Adipocyte (in vitro differentiated cells): ENCODE data around the gene RINL.
"Not testable (repeated sequence)": the region's sequence is repeated elsewhere in the genome, so short reads cannot be mapped to it uniquely, and the experiment has no call there.

Source experiments
- DNase-seq: peaks from one replicate; pipeline ENCODE4 v3.0.0-alpha.2; 2015; ENCODE audit warnings: low read depth
- H3K27me3 ChIP-seq: replicated peaks from 2 replicates; pipeline ENCODE4 v1.7.0; 2013; ENCODE audit warnings: mild to moderate bottlenecking, low read length, moderate library complexity; ENCODE audit not compliant: control insufficient read depth, insufficient read depth
- H3K36me3 ChIP-seq: 2 replicates; pipeline ENCODE4 v1.7.0; 2013; ENCODE audit warnings: low read length, mild to moderate bottlenecking, moderate library complexity; ENCODE audit not compliant: control insufficient read depth, insufficient read depth, severe bottlenecking
- H3K4me1 ChIP-seq: 2 replicates; pipeline ENCODE4 v1.7.0; 2013; ENCODE audit warnings: mild to moderate bottlenecking, low read length, moderate library complexity; ENCODE audit not compliant: control insufficient read depth, insufficient read depth
- H3K4me3 ChIP-seq: 2 replicates; pipeline ENCODE4 v1.7.0; 2013; ENCODE audit warnings: mild to moderate bottlenecking, low read length, moderate library complexity
- H3K9ac ChIP-seq: 2 replicates; pipeline ENCODE4 v1.7.0; 2013; ENCODE audit warnings: mild to moderate bottlenecking, low read length, moderate library complexity
- H3K9me3 ChIP-seq: 2 replicates; pipeline ENCODE4 v1.7.0; 2013; ENCODE audit warnings: mild to moderate bottlenecking, low read length, moderate library complexity; ENCODE audit not compliant: control insufficient read depth

The RINL gene

DNA sequence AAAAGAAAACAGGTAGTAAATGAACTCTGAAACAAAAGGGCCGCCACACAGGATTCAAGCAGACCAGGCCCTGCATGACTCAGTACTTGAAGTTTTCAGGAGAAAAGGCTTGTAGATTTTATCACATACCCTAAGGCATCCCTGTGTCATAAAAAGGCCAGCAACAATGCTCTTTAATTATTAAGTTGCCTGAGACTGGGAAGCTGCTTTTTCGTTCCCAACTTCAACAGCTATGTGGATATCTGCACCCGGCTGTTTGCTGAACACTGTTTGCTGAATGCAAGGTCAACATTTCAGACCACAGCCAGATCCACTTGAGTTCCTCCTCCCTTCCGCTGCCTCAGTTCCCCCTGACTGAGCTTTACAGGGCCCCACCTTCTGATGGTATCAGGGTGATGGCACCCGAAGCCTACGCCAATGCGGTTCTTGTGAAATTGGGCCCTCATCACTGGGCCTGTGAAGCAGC is 40.4 kb downstream of the RINL start:
- peak; percentile 21 for DNase-seq
- Histone ChIP-seq H3K4me3 (no peak overlapping the region), H3K9me3 (no peaks in the 10 kb centered on the region), H3K9ac (peak overlapping the region; percentile 1), H3K4me1 (peaks cover 10% of the 10 kb centered on the region), H3K36me3 (peaks cover 72% of the 10 kb centered on the region), H3K27me3 (no peaks in the 10 kb centered on the region)

DNA sequence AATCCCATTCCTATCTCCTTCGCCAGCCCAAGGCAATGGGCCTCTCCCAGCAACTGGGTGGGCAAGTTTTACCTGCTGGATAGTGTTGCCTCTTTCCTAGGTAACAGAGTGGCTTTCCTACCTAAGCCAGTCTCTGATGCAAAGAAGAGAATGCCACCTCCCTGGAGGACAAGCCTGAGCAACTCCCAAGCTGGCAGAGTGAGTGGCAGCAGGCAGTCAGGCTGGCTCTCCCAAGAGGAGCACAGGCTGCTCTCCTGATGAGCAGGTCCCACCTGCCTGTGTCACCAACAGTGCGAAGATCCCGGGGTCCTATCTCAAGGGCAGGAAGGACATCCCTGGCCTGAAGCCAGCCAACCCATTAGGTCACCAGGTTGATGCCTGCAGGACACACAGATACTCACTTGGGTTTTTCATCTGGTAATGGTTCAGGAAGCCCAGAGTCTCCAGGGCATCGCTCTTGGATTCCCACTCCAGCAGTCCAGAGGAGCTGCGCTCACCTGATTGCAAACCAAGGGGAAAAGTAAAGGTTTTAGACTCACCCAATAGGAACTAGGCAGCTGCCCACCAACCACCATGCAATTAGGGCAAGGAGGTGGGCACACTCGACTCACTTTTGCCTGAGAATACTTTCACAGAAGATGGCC is 41.0 kb downstream of the RINL start:
- no peak for DNase-seq
- Histone ChIP-seq H3K9me3 (no peaks in the 10 kb centered on the region), H3K9ac (no peak overlapping the region), H3K36me3 (peaks cover 66% of the 10 kb centered on the region), H3K4me3 (no peak overlapping the region), H3K4me1 (peaks cover 16% of the 10 kb centered on the region), H3K27me3 (no peaks in the 10 kb centered on the region)

DNA sequence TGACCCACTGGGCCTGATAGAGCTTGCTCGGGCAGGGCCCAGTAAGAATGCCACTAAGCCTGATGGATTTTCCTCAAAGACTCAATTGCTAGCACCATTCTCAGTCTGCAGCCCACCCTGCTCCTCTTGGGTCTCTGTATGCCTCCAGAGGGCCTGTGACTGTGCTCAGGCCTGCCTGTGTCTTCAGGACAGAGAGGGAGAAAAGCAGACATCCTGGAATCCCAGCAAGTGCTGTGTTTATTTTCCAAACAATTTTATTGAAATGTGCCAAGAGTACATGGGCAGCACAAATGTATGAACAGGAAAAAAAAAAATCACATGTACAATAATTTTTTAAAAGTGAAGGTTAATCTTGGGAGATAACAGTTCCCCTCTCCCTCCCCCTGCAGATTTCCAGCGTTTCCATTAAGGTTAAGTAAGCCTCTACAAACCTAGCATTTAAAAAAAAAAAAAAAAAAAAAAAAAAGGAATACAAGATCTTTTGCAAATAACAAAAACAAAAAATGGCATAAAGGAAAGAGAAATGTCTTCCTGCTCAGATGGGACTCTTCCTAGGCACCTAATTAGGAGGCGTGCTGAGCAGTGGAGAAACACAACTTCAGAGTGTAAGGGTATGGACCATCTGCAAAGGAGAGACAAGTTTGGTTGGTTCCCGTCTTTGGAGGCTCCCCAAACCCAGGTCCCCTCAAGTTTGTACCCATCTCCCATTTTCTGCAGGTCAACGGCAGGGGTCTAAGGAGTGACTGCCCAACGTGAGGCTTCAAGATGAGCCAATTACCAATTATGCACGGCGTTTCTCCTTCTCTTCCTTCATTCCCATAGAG is 41.7 kb downstream of the RINL start:
- H3K4me1 ChIP-seq, result peaks cover 19% of the 10 kb centered on the region
- no peak for DNase-seq
- no peak overlapping the region for H3K4me3 ChIP-seq
- no peaks in the 10 kb centered on the region for H3K9me3 ChIP-seq
- H3K36me3 ChIP-seq, result peaks cover 59% of the 10 kb centered on the region
- H3K27me3 ChIP-seq, result no peaks in the 10 kb centered on the region
- H3K9ac ChIP-seq, result no peak overlapping the region

DNA sequence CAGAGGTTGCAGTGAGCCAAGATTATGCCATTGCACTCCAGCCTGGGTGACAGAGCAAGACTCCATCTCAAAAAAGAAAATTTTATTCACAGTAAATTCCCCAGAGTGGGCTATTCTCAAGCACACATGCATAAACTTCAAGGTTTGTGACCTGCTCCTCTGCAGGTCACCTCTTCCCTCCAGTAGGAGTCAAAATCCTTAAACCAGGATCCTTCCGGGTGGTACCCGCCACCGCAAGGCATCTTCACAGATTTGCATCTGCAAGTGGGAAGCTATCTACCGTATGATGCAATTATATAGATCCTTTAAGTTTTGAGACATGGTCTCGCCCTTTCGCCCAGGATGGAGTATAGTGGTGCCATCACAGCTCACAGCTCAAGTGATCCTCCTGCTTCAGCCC is 43.5 kb downstream of the RINL start:
- Histone ChIP-seq H3K9me3 (no peaks in the 10 kb centered on the region), H3K4me3 (no peak overlapping the region), H3K36me3 (peaks cover 43% of the 10 kb centered on the region), H3K27me3 (no peaks in the 10 kb centered on the region), H3K9ac (no peak overlapping the region), H3K4me1 (peaks cover 37% of the 10 kb centered on the region)
- DNase-seq, result no peak

DNA sequence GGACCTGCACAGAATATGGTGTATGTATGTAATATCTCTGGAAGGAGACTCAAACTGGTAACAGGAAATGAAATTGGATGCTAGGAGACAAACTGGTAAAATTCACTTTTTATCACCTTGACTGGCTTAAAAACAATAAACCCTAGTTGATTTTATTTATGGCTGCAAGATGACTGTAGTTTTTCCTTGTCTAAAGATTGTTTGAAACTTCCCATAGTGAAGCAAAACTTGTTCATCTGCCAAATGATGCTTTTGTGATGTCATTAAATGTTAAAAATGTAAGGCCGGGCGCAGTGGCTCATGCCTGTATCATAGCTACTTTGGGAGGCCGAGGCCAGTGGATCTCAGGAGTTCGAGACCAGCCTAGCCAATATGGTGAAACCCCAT is 44.0 kb downstream of the RINL start:
- peaks cover 38% of the 10 kb centered on the region for H3K36me3 ChIP-seq
- no peak for DNase-seq

DNA sequence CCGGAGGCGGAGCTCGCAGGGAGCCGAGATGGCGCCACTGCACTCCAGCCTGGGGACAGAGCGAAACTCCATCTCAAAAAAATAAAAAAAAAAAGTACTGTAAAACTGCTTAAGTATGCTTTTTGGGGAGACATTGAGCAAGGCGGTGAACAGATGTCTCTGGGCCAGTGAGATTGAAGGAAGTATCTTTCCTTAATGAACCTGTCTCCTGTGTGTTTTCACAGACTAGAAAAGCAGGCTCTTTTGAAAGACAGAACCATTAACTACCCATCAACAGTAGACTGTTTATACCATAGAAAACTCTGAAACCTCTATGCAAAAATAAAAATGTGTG is 45.0 kb downstream of the RINL start:
- no peaks in the 10 kb centered on the region for H3K9me3 ChIP-seq

More for the DNA sequence above, 44.0 kb downstream of the RINL start:
- H3K9me3 ChIP-seq, result no peaks in the 10 kb centered on the region
- H3K4me3 ChIP-seq, result no peak overlapping the region
- peaks cover 42% of the 10 kb centered on the region for H3K4me1 ChIP-seq
- no peak overlapping the region for H3K9ac ChIP-seq
- no peaks in the 10 kb centered on the region for H3K27me3 ChIP-seq

DNA sequence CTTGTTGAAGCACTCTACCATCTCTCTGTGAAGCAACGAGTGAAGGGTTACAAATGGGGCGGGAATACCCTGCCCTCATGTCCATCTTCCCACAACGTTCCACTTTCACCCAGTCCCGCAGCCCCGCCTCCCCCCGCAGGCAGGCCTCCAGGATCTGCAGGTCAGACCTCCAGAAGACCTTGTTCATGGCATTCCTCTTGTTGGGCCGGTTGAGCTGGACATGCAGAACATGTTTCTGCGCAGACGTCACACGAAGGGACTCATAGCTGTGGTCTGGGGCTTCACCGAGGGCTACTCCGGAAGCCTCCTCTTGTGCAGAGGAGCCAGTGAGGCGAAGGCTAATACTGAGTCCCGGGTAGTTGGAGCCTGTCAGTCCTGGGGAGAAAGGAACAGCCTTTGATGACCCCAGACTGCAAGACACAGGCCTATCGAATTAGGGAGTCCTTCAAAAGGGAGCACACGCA is 46.9 kb downstream of the RINL start:
- Histone ChIP-seq H3K36me3 (peaks cover 23% of the 10 kb centered on the region), H3K9ac (peak overlapping the region; percentile 96), H3K27me3 (no peaks in the 10 kb centered on the region), H3K4me1 (peaks cover 45% of the 10 kb centered on the region), H3K4me3 (peak overlapping the region; percentile 87), H3K9me3 (no peaks in the 10 kb centered on the region)
- DNase-seq, result peak; percentile 92

More for the DNA sequence above, 45.0 kb downstream of the RINL start:
- Histone ChIP-seq H3K4me1 (peaks cover 45% of the 10 kb centered on the region), H3K27me3 (no peaks in the 10 kb centered on the region), H3K36me3 (peaks cover 31% of the 10 kb centered on the region), H3K4me3 (no peak overlapping the region), H3K9ac (no peak overlapping the region)
- no peak for DNase-seq

DNA sequence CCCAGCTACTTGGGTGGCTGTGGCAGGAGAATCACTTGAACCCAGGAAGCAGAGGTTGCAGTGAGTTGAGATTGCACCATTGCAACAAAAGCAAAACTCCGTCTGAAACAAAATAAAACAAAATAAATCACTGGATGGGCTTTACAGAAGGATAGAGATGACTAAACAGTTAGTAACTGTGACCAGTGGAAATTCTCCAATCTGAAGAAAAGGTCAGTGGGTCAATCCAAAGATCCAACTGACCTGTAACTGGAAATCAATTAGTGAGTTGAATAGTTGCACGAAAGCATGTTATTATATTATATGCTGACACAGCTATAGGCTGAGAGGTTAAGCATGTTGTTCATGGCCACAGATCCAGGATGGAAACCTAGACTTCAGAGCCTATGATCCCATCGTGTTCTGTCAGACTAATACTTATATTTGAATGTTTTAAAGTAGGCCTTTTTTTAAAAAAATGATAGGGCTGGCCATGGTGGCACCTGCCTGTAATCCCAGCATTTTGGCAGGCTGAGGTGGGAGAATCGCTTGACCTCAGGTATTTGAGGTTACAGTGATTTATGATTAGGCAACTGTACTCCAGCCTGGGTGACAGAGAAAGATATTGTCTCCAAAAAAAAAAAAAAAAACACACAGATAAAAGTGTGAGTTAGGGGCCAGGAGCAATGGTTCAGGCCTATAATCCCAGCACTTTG is 47.9 kb downstream of the RINL start:
- peaks cover 18% of the 10 kb centered on the region for H3K36me3 ChIP-seq

DNA sequence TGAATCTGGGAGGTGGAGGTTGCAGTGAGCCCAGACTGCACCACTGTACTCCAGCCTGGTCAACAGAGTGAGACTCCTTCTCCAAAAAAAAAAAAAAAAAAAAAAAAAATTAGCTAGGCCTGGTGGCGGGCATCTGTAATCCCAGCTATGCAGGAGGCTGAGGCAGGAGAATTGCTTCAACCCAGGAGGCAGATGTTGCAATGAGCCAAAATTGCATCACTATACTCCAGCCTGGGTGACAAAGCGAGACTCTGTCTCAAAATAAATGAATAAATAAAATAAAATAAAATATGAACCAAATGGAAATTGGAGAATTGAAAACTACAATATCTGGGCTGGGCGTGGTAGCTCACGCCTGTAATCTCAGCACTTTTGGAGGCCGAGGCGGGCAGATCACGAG is 48.9 kb downstream of the RINL start:
- peaks cover 38% of the 10 kb centered on the region for H3K4me1 ChIP-seq
- peaks cover 18% of the 10 kb centered on the region for H3K36me3 ChIP-seq
- not testable (repeated sequence) for H3K27me3 ChIP-seq, H3K4me3 ChIP-seq, H3K9me3 ChIP-seq
- peak; percentile 70 for DNase-seq
- peak overlapping the region; percentile 60 for H3K9ac ChIP-seq

More for the DNA sequence above, 47.9 kb downstream of the RINL start:
- H3K4me1 ChIP-seq, result peaks cover 38% of the 10 kb centered on the region
- DNase-seq, result peak; percentile 38
- peak overlapping the region; percentile 87 for H3K4me3 ChIP-seq
- peak overlapping the region; percentile 96 for H3K9ac ChIP-seq
- H3K9me3 ChIP-seq, result no peaks in the 10 kb centered on the region
- H3K27me3 ChIP-seq, result no peaks in the 10 kb centered on the region

DNA sequence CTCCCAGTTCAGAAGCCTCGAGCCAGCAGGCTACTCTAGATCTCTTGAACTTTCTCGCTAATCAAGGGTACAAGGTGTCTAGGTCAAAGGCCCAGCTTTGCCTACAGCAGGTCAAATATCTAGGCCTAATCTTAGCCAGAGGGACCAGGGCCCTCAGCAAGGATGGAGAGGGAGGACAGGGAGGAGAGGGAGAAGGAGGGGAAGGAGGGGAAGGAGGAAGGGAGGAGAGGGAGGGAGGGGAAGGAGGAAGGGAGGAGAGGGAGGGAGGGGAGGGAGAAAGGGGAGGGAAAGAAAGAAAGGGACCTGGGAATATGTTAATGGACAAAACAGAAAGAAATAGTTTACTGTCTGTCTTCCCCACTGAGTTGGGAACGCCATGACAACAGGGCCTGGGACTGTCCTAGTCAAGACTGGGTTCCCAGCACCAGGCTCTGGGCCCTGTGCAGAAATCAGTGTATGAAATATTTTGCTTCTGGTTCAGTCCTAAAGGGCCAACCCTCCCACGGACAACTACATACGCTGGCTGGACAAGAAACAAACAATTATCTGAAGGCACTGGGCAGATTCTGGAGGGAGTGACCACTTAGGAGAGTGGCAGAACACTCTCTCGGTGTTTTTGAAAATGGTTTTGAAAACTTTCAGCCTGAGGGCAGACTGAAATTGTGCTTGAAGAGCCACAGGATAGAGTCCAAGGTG is 51.1 kb downstream of the RINL start:
- Histone ChIP-seq H3K4me1 (peaks cover 29% of the 10 kb centered on the region), H3K4me3 (no peak overlapping the region), H3K9me3 (no peaks in the 10 kb centered on the region), H3K9ac (no peak overlapping the region), H3K36me3 (peaks cover 26% of the 10 kb centered on the region), H3K27me3 (no peaks in the 10 kb centered on the region)
- no peak for DNase-seq

DNA sequence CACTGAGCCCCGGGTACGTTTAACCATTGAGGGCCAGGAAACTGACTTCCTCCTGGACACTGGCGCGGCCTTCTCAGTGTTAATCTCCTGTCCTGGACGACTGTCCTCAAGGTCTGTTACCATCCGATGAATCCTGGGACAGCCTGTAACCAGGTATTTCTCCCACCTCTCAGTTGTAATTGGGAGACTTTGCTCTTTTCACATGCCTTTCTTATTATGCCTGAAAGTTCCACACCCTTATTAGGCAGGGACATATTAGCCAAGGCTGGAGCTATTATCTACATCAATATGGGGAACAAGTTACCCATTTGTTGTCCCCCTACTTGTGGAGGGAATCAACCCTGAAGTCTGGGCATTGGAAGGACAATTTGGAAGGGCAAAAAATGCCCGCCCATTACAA is 52.1 kb downstream of the RINL start:
- DNase-seq, H3K27me3 ChIP-seq, H3K9me3 ChIP-seq, H3K4me3 ChIP-seq, H3K9ac ChIP-seq: not testable (repeated sequence)
- Histone ChIP-seq H3K4me1 (peaks cover 22% of the 10 kb centered on the region), H3K36me3 (peaks cover 26% of the 10 kb centered on the region)
